Breast epithelium (tissue), 4 donors: ENCODE data around the gene FLVCR2. TPM values are rescaled to one million over a fixed set of nuclear protein-coding genes. Genes with fewer than 3 reads are reported as not detected.

Experiments
- DNase-seq, 2 donors: peaks; one replicate each; pipeline ENCODE4 v3.0.0-alpha.2; 2019; ENCODE audit warnings: low spot score in 2 of 2
- H3K27ac ChIP-seq, 2 donors: fragments of 200-600 bp; sonication (generic) in 1 of 2; one replicate each; pipeline ENCODE4 v1.5.1; 2016 to 2019; ENCODE audit warnings: mild to moderate bottlenecking in 1 of 2
- H3K27me3 ChIP-seq, 2 donors: fragments of 200-600 bp; sonication (generic) in 1 of 2; one replicate each; pipeline versions ENCODE4 v1.5.1 to v1.6.0; 2017 to 2019; ENCODE audit warnings: control low read depth in 1 of 2, mild to moderate bottlenecking in 1 of 2
- H3K36me3 ChIP-seq: fragments of 200-600 bp; one replicate; pipeline ENCODE4 v1.5.1; 2019
- H3K4me1 ChIP-seq, 2 donors: fragments of 200-600 bp; sonication (generic); one replicate each; pipeline ENCODE4 v1.5.1; 2016 to 2019; ENCODE audit warnings: control low read depth in 1 of 2
- H3K4me3 ChIP-seq, 3 donors: fragments of 200-600 bp; sonication (generic); 1 replicate in 2 of 3; 2 replicates in 1 of 3; pipeline ENCODE4 v1.5.1; 2016 to 2019; ENCODE audit warnings: mild to moderate bottlenecking in 3 of 3, moderate library complexity in 2 of 3
- H3K9me3 ChIP-seq, 2 donors: fragments of 200-600 bp; sonication (generic) in 1 of 2; one replicate each; pipeline ENCODE4 v1.5.1; 2016 to 2019; ENCODE audit warnings: control low read depth in 1 of 2
- CTCF ChIP-seq, 3 donors: fragments of 450-650 bp; IDR thresholded peaks; one replicate each; pipeline ENCODE4 v1.5.1; 2016 to 2017; ENCODE audit warnings: antibody characterized with exemption in 3 of 3, mild to moderate bottlenecking in 3 of 3, moderate library complexity in 3 of 3
- POLR2A ChIP-seq: fragments of 450-650 bp; IDR thresholded peaks from one replicate; pipeline ENCODE4 v1.6.1; 2016; ENCODE audit warnings: antibody characterized with exemption, mild to moderate bottlenecking, moderate library complexity
- POLR2AphosphoS5 ChIP-seq, 3 donors: sonication (generic); formaldehyde crosslinking; IDR thresholded peaks; one replicate each; pipeline ENCODE4 v1.6.1; 2017; ENCODE audit warnings: antibody characterized with exemption in 3 of 3
- intact Hi-C: fragments of 100-400 bp; cut with DNase I; formaldehyde crosslinking; loops from one replicate; pipeline ENCODE4 v1.15.1; 2023; ENCODE audit warnings: low total_unique reads
- total RNA-seq, 3 donors: library from RNA; depleted of rRNA; stranded (reverse); fragments of >200 nt; gene quantifications; one replicate each; pipeline ENCODE4 v1.1.0, GENCODE V29; 2016

The FLVCR2 gene
- total RNA-seq, 3 donors from 2014 or later: 4.6 to 15.4 (median 9.1) TPM

DNA sequence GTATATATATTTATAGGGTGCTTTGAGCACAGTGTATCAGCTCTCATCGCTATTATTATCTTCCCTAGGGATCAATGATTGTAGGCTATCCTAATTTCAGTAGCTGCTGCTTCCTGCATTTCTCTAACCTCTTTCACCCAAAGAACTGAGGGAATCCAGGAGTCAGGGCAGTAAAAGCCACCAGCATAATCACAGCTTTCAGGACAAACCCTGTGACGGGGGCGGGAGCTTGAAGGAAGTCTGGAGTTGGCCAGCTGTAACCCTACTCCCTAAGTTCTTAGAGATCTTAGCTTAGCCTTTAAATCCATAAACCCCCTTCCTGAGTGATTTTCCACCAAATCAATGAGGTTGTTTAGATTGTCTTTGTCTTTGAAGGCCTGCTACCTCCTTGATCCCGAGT, 33.7 kb downstream of the FLVCR2 start:
- Histone ChIP-seq H3K27me3 (no peaks in the 10 kb centered on the region), H3K27ac (no peak overlapping the region), H3K9me3 (no peaks in the 10 kb centered on the region), H3K4me1 (no peaks in the 10 kb centered on the region), H3K4me3 (no peak overlapping the region), H3K36me3 (no peaks in the 10 kb centered on the region)
- no peak for DNase-seq
- TF ChIP-seq POLR2A (no peak), POLR2AphosphoS5 (IDR thresholded peaks at IDR 0.05) (no peak), CTCF (IDR thresholded peaks at IDR 0.05) (no peak)
- intact Hi-C loops: no loop called here

- no peak overlapping the region for H3K27ac ChIP-seq
Measured at GRCh38 chr14:75614179-75614578, 35.8 kb downstream of the FLVCR2 start.

GRCh38 chr14:75615200-75615599, 36.8 kb downstream of the FLVCR2 start:
- no peak overlapping the region for H3K27ac ChIP-seq
- no peak for DNase-seq
- no peak for TF ChIP-seq POLR2AphosphoS5 (IDR thresholded peaks at IDR 0.05)
- no peak for TF ChIP-seq POLR2A
- no peak for TF ChIP-seq CTCF (IDR thresholded peaks at IDR 0.05)
- no peaks in the 10 kb centered on the region for H3K9me3 ChIP-seq
- H3K4me3 ChIP-seq: no peak overlapping the region
- H3K27me3 ChIP-seq: no peaks in the 10 kb centered on the region
- no peaks in the 10 kb centered on the region for H3K36me3 ChIP-seq
- H3K4me1 ChIP-seq: no peaks in the 10 kb centered on the region
- intact Hi-C loops: no loop called here

More at GRCh38 chr14:75614179-75614578, 35.8 kb downstream of the FLVCR2 start:
- H3K9me3 ChIP-seq: no peaks in the 10 kb centered on the region
- H3K36me3 ChIP-seq: no peaks in the 10 kb centered on the region
- intact Hi-C loops: no loop called here
- H3K27me3 ChIP-seq: no peaks in the 10 kb centered on the region
- TF ChIP-seq POLR2AphosphoS5 (IDR thresholded peaks at IDR 0.05) (no peak), POLR2A (no peak), CTCF (IDR thresholded peaks at IDR 0.05) (no peak)
- H3K4me1 ChIP-seq: no peaks in the 10 kb centered on the region
- no peak for DNase-seq
- no peak overlapping the region for H3K4me3 ChIP-seq

- Histone ChIP-seq H3K4me3 (no peak overlapping the region), H3K36me3 (no peaks in the 10 kb centered on the region), H3K27ac (peak overlapping the region; percentile 66 to 76), H3K27me3 (no peaks in the 10 kb centered on the region), H3K4me1 (no peaks in the 10 kb centered on the region), H3K9me3 (no peaks in the 10 kb centered on the region)
- TF ChIP-seq CTCF (IDR thresholded peaks at IDR 0.05) (no peak), POLR2A (no peak), POLR2AphosphoS5 (IDR thresholded peaks at IDR 0.05) (no peak)
- intact Hi-C loops: no loop called here
- DNase-seq: no peak
Measured at GRCh38 chr14:75619548-75619947, 41.1 kb downstream of the FLVCR2 start.

DNA sequence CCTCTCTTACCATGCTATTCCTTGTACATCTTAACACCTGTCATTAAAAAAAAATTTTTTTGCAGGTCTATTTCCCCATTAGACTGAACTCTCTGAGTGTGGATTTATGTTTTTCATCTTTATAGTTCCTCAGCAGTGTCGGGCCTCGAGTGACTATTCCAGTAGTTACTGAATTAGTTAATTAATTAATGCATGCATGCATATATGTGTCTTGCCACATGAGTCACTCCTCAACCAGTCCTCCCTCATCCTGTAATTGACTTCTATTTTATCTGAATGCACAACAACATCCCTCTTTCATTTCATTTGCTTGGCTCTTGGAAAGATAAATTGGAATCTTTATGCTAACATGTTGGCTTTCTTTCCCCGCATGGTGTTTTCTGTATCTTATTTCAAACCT, 46.6 kb downstream of the FLVCR2 start:
- Histone ChIP-seq H3K36me3 (no peaks in the 10 kb centered on the region), H3K27me3 (no peaks in the 10 kb centered on the region), H3K27ac (no peak overlapping the region), H3K9me3 (no peaks in the 10 kb centered on the region), H3K4me1 (no peaks in the 10 kb centered on the region), H3K4me3 (no peak overlapping the region)
- no peak for DNase-seq
- intact Hi-C loops: no loop called here
- no peak for TF ChIP-seq CTCF (IDR thresholded peaks at IDR 0.05)
- TF ChIP-seq POLR2AphosphoS5 (IDR thresholded peaks at IDR 0.05): no peak
- TF ChIP-seq POLR2A: no peak
